Parathyroid adenoma (tissue), 2 donors: ENCODE measurements around the gene SERINC4.

Experiments
- H2AFZ ChIP-seq: fragments of 300-600 bp; sonication (generic); one replicate; pipeline ENCODE4 v1.7.0; 2017; ENCODE audit warnings: antibody characterized with exemption, mild to moderate bottlenecking
- H3K27ac ChIP-seq: fragments of 300-600 bp; sonication (generic); one replicate; pipeline ENCODE4 v1.7.0; 2017
- H3K27me3 ChIP-seq: fragments of 300-600 bp; sonication (generic); one replicate; pipeline ENCODE4 v1.7.0; 2017; ENCODE audit warnings: low read length; ENCODE audit not compliant: control insufficient read depth, insufficient read depth
- H3K36me3 ChIP-seq: fragments of 300-600 bp; sonication (generic); one replicate; pipeline ENCODE4 v1.7.0; 2017; ENCODE audit warnings: low read length; ENCODE audit not compliant: control insufficient read depth, insufficient read depth
- H3K4me1 ChIP-seq: fragments of 300-600 bp; sonication (generic); one replicate; pipeline ENCODE4 v1.7.0; 2017; ENCODE audit warnings: control low read depth
- H3K4me2 ChIP-seq: fragments of 300-600 bp; sonication (generic); one replicate; pipeline ENCODE4 v1.7.0; 2017; ENCODE audit warnings: low read length
- H3K4me3 ChIP-seq: fragments of 300-600 bp; sonication (generic); one replicate; pipeline ENCODE4 v1.7.0; 2017; ENCODE audit warnings: low read depth, low read length
- H3K79me2 ChIP-seq: fragments of 300-600 bp; sonication (generic); one replicate; pipeline ENCODE4 v1.7.0; 2017; ENCODE audit warnings: control low read depth
- H3K9ac ChIP-seq: fragments of 300-600 bp; sonication (generic); one replicate; pipeline ENCODE4 v1.7.0; 2017; ENCODE audit warnings: mild to moderate bottlenecking
- H3K9me3 ChIP-seq: fragments of 300-600 bp; sonication (generic); one replicate; pipeline ENCODE4 v1.7.0; 2017; ENCODE audit warnings: low read length; ENCODE audit not compliant: control insufficient read depth
- TF ChIP-seq, protein P1 (sequence below): fragments of 300-600 bp; sonication (generic); IDR thresholded peaks from one replicate; pipeline ENCODE4 v1.7.0; 2017; ENCODE audit warnings: antibody characterized with exemption, mild to moderate bottlenecking
- donor health status: primary hyperparathyroidism.

The SERINC4 gene

DNA sequence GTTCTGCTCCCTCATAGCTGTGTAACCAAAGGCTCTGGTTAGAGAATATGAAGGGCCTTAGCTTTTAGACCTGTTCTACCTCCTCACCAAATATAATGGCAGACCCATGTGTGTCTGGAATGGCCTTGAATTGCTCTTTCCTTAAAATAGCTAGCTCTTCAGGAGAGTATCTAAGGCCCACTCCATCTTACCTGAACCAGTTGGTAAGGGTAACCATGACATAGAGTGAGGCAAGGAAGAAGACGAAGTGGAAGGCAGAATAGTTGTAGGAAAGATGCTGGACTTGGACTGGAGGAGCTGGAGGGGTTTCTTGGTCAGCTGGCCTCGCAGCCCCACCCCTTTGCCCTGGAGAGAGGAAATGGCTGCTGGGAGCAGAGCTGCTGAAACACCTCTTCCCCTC is 4.8 kb downstream of the SERINC4 start:
- TF ChIP-seq, protein P1, sequence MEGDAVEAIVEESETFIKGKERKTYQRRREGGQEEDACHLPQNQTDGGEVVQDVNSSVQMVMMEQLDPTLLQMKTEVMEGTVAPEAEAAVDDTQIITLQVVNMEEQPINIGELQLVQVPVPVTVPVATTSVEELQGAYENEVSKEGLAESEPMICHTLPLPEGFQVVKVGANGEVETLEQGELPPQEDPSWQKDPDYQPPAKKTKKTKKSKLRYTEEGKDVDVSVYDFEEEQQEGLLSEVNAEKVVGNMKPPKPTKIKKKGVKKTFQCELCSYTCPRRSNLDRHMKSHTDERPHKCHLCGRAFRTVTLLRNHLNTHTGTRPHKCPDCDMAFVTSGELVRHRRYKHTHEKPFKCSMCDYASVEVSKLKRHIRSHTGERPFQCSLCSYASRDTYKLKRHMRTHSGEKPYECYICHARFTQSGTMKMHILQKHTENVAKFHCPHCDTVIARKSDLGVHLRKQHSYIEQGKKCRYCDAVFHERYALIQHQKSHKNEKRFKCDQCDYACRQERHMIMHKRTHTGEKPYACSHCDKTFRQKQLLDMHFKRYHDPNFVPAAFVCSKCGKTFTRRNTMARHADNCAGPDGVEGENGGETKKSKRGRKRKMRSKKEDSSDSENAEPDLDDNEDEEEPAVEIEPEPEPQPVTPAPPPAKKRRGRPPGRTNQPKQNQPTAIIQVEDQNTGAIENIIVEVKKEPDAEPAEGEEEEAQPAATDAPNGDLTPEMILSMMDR: no peak
- H2AFZ ChIP-seq: no peak overlapping the region
- H3K27ac ChIP-seq: peak overlapping the region; percentile 15
- peaks cover 10% of the 10 kb centered on the region for H3K79me2 ChIP-seq
- no peaks in the 10 kb centered on the region for H3K27me3 ChIP-seq
- no peak overlapping the region for H3K9ac ChIP-seq
- no peaks in the 10 kb centered on the region for H3K36me3 ChIP-seq
- H3K4me2 ChIP-seq: no peak overlapping the region
- no peak overlapping the region for H3K4me3 ChIP-seq
- H3K9me3 ChIP-seq: no peaks in the 10 kb centered on the region
- H3K4me1 ChIP-seq: no peaks in the 10 kb centered on the region

DNA sequence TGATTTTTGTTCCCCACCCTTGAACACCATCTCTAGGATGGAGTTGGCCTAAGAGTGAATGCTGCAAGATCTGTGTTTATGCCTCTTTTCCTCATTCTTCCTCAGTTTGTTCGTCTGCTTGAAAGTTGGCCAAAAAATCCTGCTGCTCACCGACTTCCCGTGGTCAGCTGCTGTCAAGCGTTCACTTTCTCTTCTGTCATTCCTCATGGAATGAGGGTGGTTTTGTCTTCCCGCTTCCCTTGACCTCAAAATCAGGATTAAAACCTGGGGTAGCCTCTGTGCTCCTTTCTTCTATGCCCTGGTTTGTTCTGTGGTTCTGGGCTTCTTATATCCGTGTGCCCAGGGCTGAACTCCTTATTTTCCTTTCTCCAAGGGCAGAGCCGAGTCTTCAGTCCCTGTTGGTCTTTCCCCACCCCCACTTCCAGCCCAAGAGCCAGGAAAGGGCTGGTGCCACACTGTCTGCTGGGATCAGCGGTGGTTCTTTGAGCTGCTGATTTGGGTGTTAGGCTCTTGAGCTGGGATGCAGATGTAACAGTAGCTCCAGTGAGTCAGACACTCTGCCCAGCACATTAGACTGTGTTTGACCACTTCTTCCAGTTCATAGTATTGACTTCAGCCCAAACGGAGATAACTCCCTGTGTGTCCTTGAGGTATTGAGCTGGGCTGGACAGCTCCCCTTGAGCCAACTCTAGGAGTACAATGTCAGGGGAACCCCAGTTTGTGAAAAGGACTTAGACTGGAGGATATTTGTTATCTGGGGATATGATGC is 5.6 kb downstream of the SERINC4 start:
- Histone ChIP-seq H3K36me3 (no peaks in the 10 kb centered on the region), H2AFZ (no peak overlapping the region), H3K4me3 (no peak overlapping the region), H3K9ac (no peak overlapping the region), H3K4me1 (no peaks in the 10 kb centered on the region), H3K9me3 (no peaks in the 10 kb centered on the region), H3K27me3 (no peaks in the 10 kb centered on the region), H3K4me2 (peak overlapping the region; percentile 2), H3K27ac (no peak overlapping the region), H3K79me2 (peaks cover 10% of the 10 kb centered on the region)
- TF ChIP-seq, protein P1: no peak

DNA sequence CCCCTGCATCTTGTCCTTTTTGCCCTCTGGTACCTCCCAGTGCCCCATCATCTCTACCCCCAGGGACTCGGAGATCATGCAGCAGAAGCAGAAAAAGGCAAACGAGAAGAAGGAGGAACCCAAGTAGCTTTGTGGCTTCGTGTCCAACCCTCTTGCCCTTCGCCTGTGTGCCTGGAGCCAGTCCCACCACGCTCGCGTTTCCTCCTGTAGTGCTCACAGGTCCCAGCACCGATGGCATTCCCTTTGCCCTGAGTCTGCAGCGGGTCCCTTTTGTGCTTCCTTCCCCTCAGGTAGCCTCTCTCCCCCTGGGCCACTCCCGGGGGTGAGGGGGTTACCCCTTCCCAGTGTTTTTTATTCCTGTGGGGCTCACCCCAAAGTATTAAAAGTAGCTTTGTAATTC is 6.4 kb downstream of the SERINC4 start:
- Histone ChIP-seq H3K36me3 (no peaks in the 10 kb centered on the region), H3K27ac (no peak overlapping the region)

DNA sequence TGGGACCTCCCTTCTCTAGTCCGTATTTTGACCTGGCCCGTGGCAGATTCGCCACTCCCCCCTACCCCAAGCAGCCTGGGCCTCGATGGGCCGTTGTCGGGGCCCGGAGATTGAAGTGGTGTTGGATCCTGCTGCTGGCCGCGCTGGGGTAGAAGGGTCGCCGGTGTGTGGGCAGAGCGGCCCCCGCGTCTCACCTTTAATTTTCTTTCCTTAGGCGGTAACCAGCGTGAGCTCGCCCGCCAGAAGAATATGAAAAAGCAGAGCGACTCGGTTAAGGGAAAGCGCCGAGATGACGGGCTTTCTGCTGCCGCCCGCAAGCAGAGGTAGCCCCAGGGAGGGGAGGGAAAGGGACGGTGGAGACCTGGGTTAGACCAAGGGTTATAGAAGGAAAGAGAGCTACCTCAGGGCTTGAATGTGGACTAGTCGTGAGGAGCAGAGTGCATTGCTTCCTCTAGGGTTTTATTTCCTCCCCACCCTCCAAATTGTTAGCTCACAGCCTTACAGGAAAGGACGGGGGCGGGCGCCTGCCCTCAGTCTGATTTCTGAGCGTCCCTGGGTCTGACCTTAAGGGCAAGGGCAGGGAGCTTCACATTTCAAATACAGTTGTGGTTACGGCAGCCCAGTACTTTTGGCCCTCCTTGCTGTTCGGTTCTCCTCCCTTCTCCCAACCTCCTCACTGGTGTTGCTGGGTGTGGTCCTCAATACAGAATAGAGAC is 7.1 kb downstream of the SERINC4 start:
- Histone ChIP-seq H3K79me2 (peaks cover 10% of the 10 kb centered on the region), H3K4me2 (peak overlapping the region; percentile 98), H3K27ac (peak overlapping the region; percentile 93), H3K4me1 (no peaks in the 10 kb centered on the region), H3K27me3 (no peaks in the 10 kb centered on the region), H3K36me3 (no peaks in the 10 kb centered on the region), H3K9me3 (no peaks in the 10 kb centered on the region), H3K4me3 (peak overlapping the region; percentile 99), H3K9ac (peak overlapping the region; percentile 87), H2AFZ (peak overlapping the region; percentile 86)
- TF ChIP-seq, protein P1: no peak

More for the DNA sequence above, 6.4 kb downstream of the SERINC4 start:
- peak overlapping the region; percentile 99 for H3K4me3 ChIP-seq
- H3K27me3 ChIP-seq: no peaks in the 10 kb centered on the region
- no peaks in the 10 kb centered on the region for H3K4me1 ChIP-seq
- H3K4me2 ChIP-seq: peak overlapping the region; percentile 98
- peaks cover 10% of the 10 kb centered on the region for H3K79me2 ChIP-seq
- TF ChIP-seq, protein P1: no peak
- H3K9ac ChIP-seq: no peak overlapping the region
- no peaks in the 10 kb centered on the region for H3K9me3 ChIP-seq
- no peak overlapping the region for H2AFZ ChIP-seq
